ENCODE data around the gene EXOC7. TPM values are rescaled to one million over a fixed set of nuclear protein-coding genes. Genes with fewer than 3 reads are reported as not detected.

The EXOC7 gene, protein sequence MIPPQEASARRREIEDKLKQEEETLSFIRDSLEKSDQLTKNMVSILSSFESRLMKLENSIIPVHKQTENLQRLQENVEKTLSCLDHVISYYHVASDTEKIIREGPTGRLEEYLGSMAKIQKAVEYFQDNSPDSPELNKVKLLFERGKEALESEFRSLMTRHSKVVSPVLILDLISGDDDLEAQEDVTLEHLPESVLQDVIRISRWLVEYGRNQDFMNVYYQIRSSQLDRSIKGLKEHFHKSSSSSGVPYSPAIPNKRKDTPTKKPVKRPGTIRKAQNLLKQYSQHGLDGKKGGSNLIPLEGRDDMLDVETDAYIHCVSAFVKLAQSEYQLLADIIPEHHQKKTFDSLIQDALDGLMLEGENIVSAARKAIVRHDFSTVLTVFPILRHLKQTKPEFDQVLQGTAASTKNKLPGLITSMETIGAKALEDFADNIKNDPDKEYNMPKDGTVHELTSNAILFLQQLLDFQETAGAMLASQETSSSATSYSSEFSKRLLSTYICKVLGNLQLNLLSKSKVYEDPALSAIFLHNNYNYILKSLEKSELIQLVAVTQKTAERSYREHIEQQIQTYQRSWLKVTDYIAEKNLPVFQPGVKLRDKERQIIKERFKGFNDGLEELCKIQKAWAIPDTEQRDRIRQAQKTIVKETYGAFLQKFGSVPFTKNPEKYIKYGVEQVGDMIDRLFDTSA
- 102 and 107 TPM in 2 replicates for total RNA-seq

GRCh38 chr17:76103274-76104139 is at the start of gene EXOC7:
Gene EXOC7 (minus strand): TSS chr17:76103787. CDS start chr17:76103692, 95 bp downstream.

DNA sequence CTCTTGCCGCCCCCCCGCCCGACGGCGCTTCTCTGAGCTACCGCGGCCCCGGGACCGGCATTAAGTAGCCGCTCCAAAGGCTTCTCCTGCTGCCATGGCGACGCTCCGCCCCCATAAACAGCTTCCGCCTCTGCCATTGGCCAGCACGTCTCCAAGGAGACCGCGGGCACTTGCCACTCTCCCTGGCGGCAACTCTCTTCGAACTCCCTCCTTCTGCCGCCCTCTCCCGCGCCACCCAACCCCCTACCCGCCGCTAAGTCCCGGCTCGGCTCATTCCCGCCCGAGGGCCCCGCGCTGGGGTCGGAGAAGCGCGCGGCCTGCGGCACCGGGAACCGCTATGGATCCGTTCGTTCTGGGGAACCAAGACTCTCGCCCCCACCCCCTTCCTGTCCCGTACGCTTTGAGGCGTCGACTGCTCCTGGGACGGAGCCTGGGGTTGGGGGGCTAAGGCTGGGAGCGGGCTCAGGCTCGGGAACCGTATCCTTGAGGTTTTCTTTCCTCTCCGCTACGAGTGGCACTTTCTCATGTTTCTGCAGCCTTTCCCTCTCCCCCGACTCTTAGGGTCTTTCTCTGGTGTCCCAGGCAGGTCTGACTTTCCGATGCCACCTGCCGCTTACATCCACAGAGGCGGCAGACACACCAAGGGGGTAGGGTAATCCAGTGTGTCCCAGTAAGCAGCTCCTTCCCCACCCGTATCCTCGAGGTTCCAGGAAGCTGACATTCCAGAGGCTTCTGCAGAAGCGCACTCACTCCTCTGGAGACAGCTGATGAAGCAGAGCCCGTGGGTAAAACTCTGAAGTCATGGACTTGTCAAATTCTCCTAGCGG is 37.8 kb upstream of the EXOC7 start, which contains the start of gene FOXJ1:
Gene FOXJ1, minus strand, starts transcription at position 34 of the 827 bp plus-strand sequence. CDS start 850 bp downstream, outside the sequence.

GRCh38 chr17:76078860-76079534 is 24.6 kb downstream of the EXOC7 start, which contains the start of gene ZACN:
Gene ZACN (plus strand): TSS chr17:76079182. CDS start chr17:76079265, 83 bp downstream.

DNA sequence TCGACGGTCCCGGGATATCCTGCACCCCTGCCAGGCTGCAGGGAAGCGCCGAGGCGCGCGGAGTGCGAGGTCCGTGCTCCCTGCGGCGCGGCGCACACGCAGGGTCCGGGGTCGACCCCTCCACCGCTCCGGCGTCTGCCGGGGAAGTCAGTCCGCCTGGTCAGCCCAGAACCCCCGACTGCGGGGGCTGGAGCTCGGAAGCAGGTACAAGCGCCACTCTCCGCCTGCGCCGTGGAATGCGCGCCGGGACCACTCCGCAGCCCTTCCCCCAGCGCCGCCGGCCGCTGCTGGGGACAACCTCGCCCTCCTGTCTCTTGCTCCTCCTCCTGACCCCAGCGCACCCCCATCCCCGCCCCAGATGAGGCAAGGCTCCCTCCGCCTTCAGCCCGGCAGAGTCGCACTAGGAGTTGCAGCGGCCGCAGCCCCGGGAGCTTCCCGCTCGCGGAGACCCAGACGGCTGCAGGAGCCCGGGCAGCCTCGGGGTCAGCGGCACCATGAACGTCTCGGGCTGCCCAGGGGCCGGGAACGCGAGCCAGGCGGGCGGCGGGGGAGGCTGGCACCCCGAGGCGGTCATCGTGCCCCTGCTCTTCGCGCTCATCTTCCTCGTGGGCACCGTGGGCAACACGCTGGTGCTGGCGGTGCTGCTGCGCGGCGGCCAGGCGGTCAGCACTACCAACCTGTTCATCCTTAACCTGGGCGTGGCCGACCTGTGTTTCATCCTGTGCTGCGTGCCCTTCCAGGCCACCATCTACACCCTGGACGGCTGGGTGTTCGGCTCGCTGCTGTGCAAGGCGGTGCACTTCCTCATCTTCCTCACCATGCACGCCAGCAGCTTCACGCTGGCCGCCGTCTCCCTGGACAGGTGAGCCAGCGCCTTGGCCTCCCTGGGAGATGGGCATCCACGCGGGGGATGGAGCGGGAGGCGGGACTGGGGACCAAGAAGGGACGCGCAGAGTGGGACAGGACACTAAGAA is 28.9 kb downstream of the EXOC7 start, which contains the start of gene GALR2:
Gene GALR2, plus strand, starts transcription at position 392 of the 974 bp plus-strand sequence. Its CDS starts 103 bp downstream, at position 495.

DNA sequence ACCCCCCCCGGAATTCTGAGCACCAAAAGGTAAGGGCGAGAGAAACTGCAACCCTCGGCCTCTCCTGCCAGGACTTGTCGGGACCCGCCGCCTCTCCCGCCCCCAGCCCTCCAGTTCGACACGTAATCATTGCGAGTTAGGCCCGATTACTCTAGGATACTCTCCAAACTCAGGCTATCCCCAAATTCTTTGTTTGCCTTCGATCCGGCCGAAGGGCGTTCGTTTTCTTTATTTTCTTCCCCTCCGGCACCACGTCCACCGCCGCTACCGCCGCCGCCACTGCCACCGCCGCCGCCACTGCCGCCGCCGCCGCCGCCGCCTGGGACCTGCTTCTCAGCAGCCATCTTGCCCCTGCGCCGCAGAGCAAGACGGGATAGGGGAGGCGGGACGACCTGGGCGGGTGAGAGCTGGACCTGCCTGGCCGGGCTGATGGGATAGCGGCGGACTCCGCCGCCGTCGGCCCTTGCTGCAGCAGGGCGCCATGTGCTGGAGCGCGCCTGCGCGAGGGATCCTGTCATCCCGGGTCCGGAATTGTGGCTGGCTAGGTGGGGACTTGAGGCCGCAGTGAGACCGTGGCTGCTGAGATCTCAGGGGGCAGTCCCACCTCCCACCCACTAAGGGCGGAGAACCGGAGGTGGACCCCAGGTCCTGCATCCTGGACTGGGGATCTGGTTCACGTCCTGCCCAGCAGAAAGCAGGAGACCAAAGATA is 31.3 kb downstream of the EXOC7 start, which contains the start of gene SRP68:
Gene SRP68, minus strand, starts transcription at position 370 of the 711 bp plus-strand sequence. Its CDS starts 26 bp downstream, at position 344.

Small RNAs within 50 kb of the gene (small RNA-seq; reads per million reads assigned to genes)
- gene MIR6868 = 0.08 reads per million

Other genes with a start within 250 kb of the EXOC7 start
- 28.4 and 51.6 TPM in 2 replicates for gene WBP2, start 248.5 kb downstream of the EXOC7 start, total RNA-seq
- gene TRIM47, start 225.2 kb downstream of the EXOC7 start, total RNA-seq = 61.9 and 66.6 TPM in 2 replicates
- 30.4 and 35.6 TPM in 2 replicates for gene TRIM65, start 206.8 kb downstream of the EXOC7 start, total RNA-seq
- 41.0 and 42.8 TPM in 2 replicates for gene MRPL38, start 198.9 kb downstream of the EXOC7 start, total RNA-seq
- gene FBF1, start 162.7 kb downstream of the EXOC7 start, total RNA-seq = 5.5 and 7.2 TPM in 2 replicates
- gene ACOX1, start 124.6 kb downstream of the EXOC7 start, total RNA-seq = 57.5 and 70.3 TPM in 2 replicates
- gene TEN1, start 124.5 kb downstream of the EXOC7 start, total RNA-seq = 18.7 and 21.6 TPM in 2 replicates
- 0.33 and 1.5 TPM in 2 replicates for gene CDK3, start 102.9 kb downstream of the EXOC7 start, total RNA-seq
- gene EVPL, start 76.5 kb downstream of the EXOC7 start, total RNA-seq = not detected in 2 replicates
- 29.4 and 33.4 TPM in 2 replicates for gene SRP68, start 31.3 kb downstream of the EXOC7 start, total RNA-seq
- not detected in 2 replicates for gene GALR2, start 29.0 kb downstream of the EXOC7 start, total RNA-seq
- not detected in 2 replicates for gene ZACN, start 24.6 kb downstream of the EXOC7 start, total RNA-seq
- not detected in 2 replicates for gene FOXJ1, start 37.5 kb upstream of the EXOC7 start, total RNA-seq
- 0.29 and 0.65 TPM in 2 replicates for gene RNF157, start 136.7 kb upstream of the EXOC7 start, total RNA-seq
- 8.4 and 11.1 TPM in 2 replicates for gene UBALD2, start 161.6 kb upstream of the EXOC7 start, total RNA-seq
- 2.0 and 3.2 TPM in 2 replicates for gene QRICH2, start 204.5 kb upstream of the EXOC7 start, total RNA-seq